Peyer's patch (tissue), 4 donors: Measurements from ENCODE around the gene CYFIP1. TPM values are rescaled to one million over a fixed set of nuclear protein-coding genes. Genes with fewer than 3 reads are reported as not detected.

Source experiments
- DNase-seq, 3 donors: peaks; one replicate each; pipeline ENCODE4 v3.0.0-alpha.2; 2017 to 2019
- H3K27ac ChIP-seq, 4 donors: fragments of 200-600 bp; sonication (generic); one replicate each; pipeline ENCODE4 v1.5.1; 2016 to 2019
- H3K27me3 ChIP-seq, 2 donors: fragments of 200-600 bp; sonication (generic); one replicate each; pipeline ENCODE4 v1.5.1; 2019
- H3K36me3 ChIP-seq, 3 donors: fragments of 200-600 bp; sonication (generic); one replicate each; pipeline ENCODE4 v1.5.1; 2016 to 2019
- H3K4me1 ChIP-seq, 4 donors: fragments of 200-600 bp; sonication (generic); one replicate each; pipeline ENCODE4 v1.5.1; 2016 to 2019
- H3K4me3 ChIP-seq, 4 donors: fragments of 200-600 bp; sonication (generic); 1 replicate in 3 of 4; 2 replicates in 1 of 4; pipeline ENCODE4 v1.5.1; 2016 to 2019; ENCODE audit warnings: mild to moderate bottlenecking in 1 of 4
- H3K9me3 ChIP-seq, 4 donors: fragments of 200-600 bp; sonication (generic); one replicate each; pipeline ENCODE4 v1.5.1; 2016 to 2019; ENCODE audit warnings: mild to moderate bottlenecking in 1 of 4
- CTCF ChIP-seq, 6 experiments: fragments of 450-650 bp in 4 of 6; fragments of 200-600 bp in 2 of 6; sonication (generic) in 1 of 6; IDR thresholded peaks; one replicate each; pipeline ENCODE4 v1.5.1; 2017 to 2019; ENCODE audit warnings: antibody characterized with exemption in 6 of 6, mild to moderate bottlenecking in 3 of 6, moderate library complexity in 1 of 6
- POLR2A ChIP-seq, 2 donors: fragments of 450-650 bp; IDR thresholded peaks; one replicate each; pipeline ENCODE4 v1.5.1; 2017; ENCODE audit warnings: antibody characterized with exemption in 2 of 2, mild to moderate bottlenecking in 2 of 2, moderate library complexity in 2 of 2
- total RNA-seq, 4 donors: library from RNA; depleted of rRNA; stranded (reverse); fragments of >200 nt; gene quantifications; one replicate each; pipeline ENCODE4 v1.1.0, GENCODE V29; 2016

The CYFIP1 gene
- total RNA-seq, 4 donors from 2014 or later = 61.9 to 139 (median 117) TPM

GRCh38 chr15:22941179-22941578, 39.0 kb downstream of the CYFIP1 start:
- no peak for DNase-seq
- Histone ChIP-seq H3K27ac (no peak overlapping the region), H3K27me3 (no peaks in the 10 kb centered on the region), H3K4me1 (peaks cover 0 to 10% (median 0%) of the 10 kb centered on the region in 4 donors), H3K36me3 (peaks cover 0 to 80% (median 0%) of the 10 kb centered on the region in 3 donors), H3K9me3 (no peaks in the 10 kb centered on the region), H3K4me3 (no peak overlapping the region)
- TF ChIP-seq POLR2A (IDR thresholded peaks at IDR 0.05) (no peak), CTCF (IDR thresholded peaks at IDR 0.05) (no peak)

- H3K9me3 ChIP-seq = no peaks in the 10 kb centered on the region
- peaks cover 0 to 86% (median 0%) of the 10 kb centered on the region in 3 donors for H3K36me3 ChIP-seq
- no peak overlapping the region for H3K4me3 ChIP-seq
- no peaks in the 10 kb centered on the region for H3K27me3 ChIP-seq
- H3K4me1 ChIP-seq = peaks cover 0 to 4% (median 0%) of the 10 kb centered on the region in 4 donors
- TF ChIP-seq POLR2A (IDR thresholded peaks at IDR 0.05) (no peak), CTCF (IDR thresholded peaks at IDR 0.05) (no peak)
- H3K27ac ChIP-seq = no peak overlapping the region
- no peak for DNase-seq
Observed at GRCh38 chr15:22939652-22940061, 40.5 kb downstream of the CYFIP1 start.

- DNase-seq = peak in 1 of 3 donors; percentile 24
- H3K27me3 ChIP-seq = no peaks in the 10 kb centered on the region
- H3K4me1 ChIP-seq = no peaks in the 10 kb centered on the region
- peaks cover 0 to 80% (median 0%) of the 10 kb centered on the region in 3 donors for H3K36me3 ChIP-seq
- no peak overlapping the region for H3K4me3 ChIP-seq
- TF ChIP-seq CTCF (IDR thresholded peaks at IDR 0.05) (no peak), POLR2A (IDR thresholded peaks at IDR 0.05) (no peak)
- H3K27ac ChIP-seq = no peak overlapping the region
- no peaks in the 10 kb centered on the region for H3K9me3 ChIP-seq
Observed at GRCh38 chr15:22939051-22939450, 41.1 kb downstream of the CYFIP1 start.

- no peaks in the 10 kb centered on the region for H3K4me1 ChIP-seq
- peak in 2 of 3 donors; percentile 64 to 71 for DNase-seq
- H3K27ac ChIP-seq = peak overlapping the region in 2 of 4 donors; percentile 8 to 40
- no peak for TF ChIP-seq CTCF (IDR thresholded peaks at IDR 0.05)
- no peak for TF ChIP-seq POLR2A (IDR thresholded peaks at IDR 0.05)
- H3K9me3 ChIP-seq = no peaks in the 10 kb centered on the region
- H3K36me3 ChIP-seq = peaks cover 0 to 82% (median 0%) of the 10 kb centered on the region in 3 donors
- H3K4me3 ChIP-seq = no peak overlapping the region
- H3K27me3 ChIP-seq = no peaks in the 10 kb centered on the region
Observed at GRCh38 chr15:22936577-22937472, 43.3 kb downstream of the CYFIP1 start.

- Histone ChIP-seq H3K9me3 (no peaks in the 10 kb centered on the region), H3K27me3 (no peaks in the 10 kb centered on the region), H3K4me1 (no peaks in the 10 kb centered on the region), H3K27ac (peak overlapping the region in 1 of 4 donors; percentile 15), H3K36me3 (peaks cover 0 to 63% (median 0%) of the 10 kb centered on the region in 3 donors), H3K4me3 (no peak overlapping the region)
- TF ChIP-seq CTCF (IDR thresholded peaks at IDR 0.05) = no peak
- TF ChIP-seq POLR2A (IDR thresholded peaks at IDR 0.05) = no peak
- peak in 1 of 3 donors; percentile 62 for DNase-seq
Observed at GRCh38 chr15:22933641-22934061, 46.5 kb downstream of the CYFIP1 start.
